ENCODE results near the gene CHID1. TPM values are rescaled to one million over a fixed set of nuclear protein-coding genes. Genes with fewer than 3 reads are reported as not detected.
A peak's percentile ranks its signal among the peaks of the same experiment; 100 is the strongest.

Gene CHID1
- total RNA-seq, 2 experiments from 2014 or later: 61.5 to 61.6 TPM

DNA sequence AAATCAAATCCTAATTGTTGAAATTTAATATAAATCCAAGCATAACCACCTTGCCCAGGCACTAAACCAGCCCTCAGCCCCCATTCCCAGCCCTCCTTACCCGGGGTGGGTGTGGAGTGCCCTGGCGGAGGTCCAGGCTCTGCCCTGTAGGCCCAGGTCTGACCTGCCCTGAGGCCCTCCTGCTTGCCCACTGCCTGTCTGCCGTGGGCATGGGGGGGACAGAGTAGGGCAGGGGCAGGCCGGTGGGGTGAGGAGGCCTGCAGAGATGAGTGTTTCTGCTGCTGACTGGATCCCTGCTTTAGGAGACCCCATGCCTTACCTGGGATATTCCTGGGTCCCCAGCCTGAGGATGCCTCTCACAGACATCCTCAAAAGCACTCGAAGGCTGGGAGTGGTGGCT is 3.6 kb upstream of the CHID1 start:
- Mint-ChIP-seq H3K4me3 (no peak overlapping the region), H3K36me3 (no peaks in the 10 kb centered on the region), H3K9me3 (no peaks in the 10 kb centered on the region), H3K4me1 (ENCODE audit: low read depth) (peaks cover 11% of the 10 kb centered on the region), H3K27ac (no peak overlapping the region), H3K27me3 (no peaks in the 10 kb centered on the region)
- no peak for DNase-seq
- CTCF ChIA-PET: no interaction called here
- POLR2A ChIA-PET: no interaction called here
- intact Hi-C loops (cut with micrococcal nuclease): no loop called here

DNA sequence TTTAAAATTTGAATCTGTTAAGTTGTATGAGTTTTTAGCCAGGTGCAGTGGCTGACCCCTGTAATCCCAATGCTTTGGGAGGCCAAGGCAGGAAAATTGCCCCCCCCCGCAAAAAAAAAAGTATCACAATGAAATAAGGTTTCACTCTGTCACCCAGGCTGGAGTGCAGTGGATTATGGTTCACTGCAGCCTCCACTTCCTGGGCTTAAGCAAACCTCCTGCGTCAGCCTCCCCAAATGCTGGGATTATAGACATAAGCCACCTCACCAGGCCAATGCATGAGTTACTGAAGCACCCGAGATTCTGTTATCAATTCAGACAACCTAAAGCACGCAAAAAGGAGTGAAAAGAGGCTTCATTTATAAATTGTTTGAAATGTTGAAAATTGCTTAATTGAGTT is 2.4 kb upstream of the CHID1 start:
- intact Hi-C loops (cut with micrococcal nuclease): no loop called here
- peaks cover 14% of the 10 kb centered on the region for H3K4me1 Mint-ChIP-seq (ENCODE audit: low read depth)
- no peak overlapping the region for H3K27ac Mint-ChIP-seq
- H3K9me3 Mint-ChIP-seq: no peaks in the 10 kb centered on the region
- peak overlapping the region; percentile 23 for H3K4me3 Mint-ChIP-seq
- no peak for DNase-seq
- ChIA-PET CTCF (interaction anchor here (2.1 kb wide), 1 partner anchor 12 kb away, joined by 16 read pairs; the partner anchor contains the start of gene AP2A2), POLR2A (no interaction called here)
- H3K27me3 Mint-ChIP-seq: no peaks in the 10 kb centered on the region
- no peaks in the 10 kb centered on the region for H3K36me3 Mint-ChIP-seq

- Mint-ChIP-seq H3K27ac (no peak overlapping the region), H3K27me3 (no peaks in the 10 kb centered on the region), H3K36me3 (no peaks in the 10 kb centered on the region), H3K4me1 (ENCODE audit: low read depth) (peaks cover 14% of the 10 kb centered on the region), H3K9me3 (no peaks in the 10 kb centered on the region), H3K4me3 (no peak overlapping the region)
- intact Hi-C loops (cut with micrococcal nuclease): no loop called here
- ChIA-PET CTCF (interaction anchor here (2.1 kb wide), 1 partner anchor 13 kb away, joined by 16 read pairs; the partner anchor contains the start of gene AP2A2), POLR2A (no interaction called here)
- DNase-seq: no peak
Measured at GRCh38 chr11:912266-912665, 1.7 kb upstream of the CHID1 start.

DNA sequence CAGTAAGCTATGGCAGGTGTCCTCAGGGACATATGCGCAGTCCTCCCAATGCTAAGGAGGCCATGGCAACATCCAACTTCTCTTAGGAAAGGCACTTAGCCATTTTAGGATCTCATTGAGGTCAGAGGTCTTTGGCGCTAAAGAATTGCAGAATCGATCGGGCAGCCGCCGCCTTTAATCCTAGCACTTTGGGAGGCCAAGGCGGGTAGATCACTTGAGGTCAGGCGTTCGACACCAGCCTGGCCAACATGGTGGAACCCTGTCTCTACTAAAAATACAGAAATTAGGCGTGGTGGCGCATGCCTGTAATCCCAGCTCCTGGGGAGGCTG is 1.2 kb upstream of the CHID1 start:
- H3K27ac Mint-ChIP-seq: peak overlapping the region; percentile 54
- H3K36me3 Mint-ChIP-seq: peaks cover 2% of the 10 kb centered on the region
- no peak for DNase-seq
- intact Hi-C loops (cut with micrococcal nuclease): loop anchor here (1.0 to 2.0 kb wide), 2 partner anchors 14 to 69 kb away; partner anchors contain the start of genes POLR2L and TSPAN4
- peak overlapping the region; percentile 79 for H3K4me3 Mint-ChIP-seq
- POLR2A ChIA-PET: interaction anchor here (1.5 kb wide), 1 partner anchor 17 kb away, joined by 4 read pairs; no protein-coding TSS in a partner anchor
- H3K4me1 Mint-ChIP-seq (ENCODE audit: low read depth): peaks cover 14% of the 10 kb centered on the region
- CTCF ChIA-PET: interaction anchor here (1.0 to 2.1 kb wide), 2 partner anchors 13 to 51 kb away, joined by 3 to 16 read pairs; partner anchors contain the start of gene AP2A2
- no peaks in the 10 kb centered on the region for H3K9me3 Mint-ChIP-seq
- no peaks in the 10 kb centered on the region for H3K27me3 Mint-ChIP-seq

GRCh38 chr11:911031-911889 is 650 bp upstream of the CHID1 start:
- peak overlapping the region; percentile 79 for H3K4me3 Mint-ChIP-seq
- no peaks in the 10 kb centered on the region for H3K9me3 Mint-ChIP-seq
- DNase-seq: peak; percentile 52
- H3K36me3 Mint-ChIP-seq: peaks cover 2% of the 10 kb centered on the region
- CTCF ChIA-PET: interaction anchor here (0.6 to 2.1 kb wide), 6 partner anchors 8 to 68 kb away, joined by 3 to 16 read pairs (median 3); partner anchors contain the start of gene AP2A2
- H3K27me3 Mint-ChIP-seq: no peaks in the 10 kb centered on the region
- peak overlapping the region; percentile 76 for H3K27ac Mint-ChIP-seq
- peaks cover 14% of the 10 kb centered on the region for H3K4me1 Mint-ChIP-seq (ENCODE audit: low read depth)
- POLR2A ChIA-PET: interaction anchor here (0.6 to 1.5 kb wide), 3 partner anchors 8 to 17 kb away, joined by 3 to 4 read pairs (median 4); partner anchors contain the start of gene AP2A2
- intact Hi-C loops (cut with micrococcal nuclease): loop anchor here (1.0 to 2.0 kb wide), 2 partner anchors 15 to 68 kb away; partner anchors contain the start of genes POLR2L and TSPAN4

DNA sequence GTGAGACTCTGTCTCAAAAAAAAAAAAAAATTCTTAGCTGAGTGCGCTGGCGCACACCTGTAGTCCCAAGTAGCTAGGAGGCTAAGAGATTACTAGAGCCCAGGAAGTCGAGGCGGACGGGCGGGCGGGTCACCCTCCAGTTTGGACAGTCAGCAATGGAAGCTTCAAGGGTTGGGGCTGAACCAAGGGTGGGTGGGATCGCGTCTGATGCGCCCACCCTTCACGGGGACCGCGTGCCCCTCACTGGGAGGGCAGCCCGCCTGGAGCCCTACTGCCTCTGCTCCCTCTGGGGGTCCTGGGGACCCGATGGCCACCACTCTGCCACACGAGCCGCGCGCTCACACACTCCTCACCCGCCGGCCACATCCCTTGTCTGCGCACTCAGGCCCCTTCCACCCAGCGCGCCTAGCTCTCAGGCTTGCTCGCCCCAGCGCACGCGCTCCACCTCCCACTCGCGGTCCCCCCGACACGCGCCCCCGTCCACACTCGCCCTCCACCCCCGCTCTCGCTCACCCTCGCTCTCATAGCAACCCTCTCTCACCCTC is 494 bp downstream of the CHID1 start:
- ChIA-PET CTCF (interaction anchor here (0.6 to 1.6 kb wide), 4 partner anchors 9 to 67 kb away, joined by 3 to 9 read pairs (median 3); partner anchors contain the start of gene AP2A2), POLR2A (interaction anchor here (1.2 to 1.5 kb wide), 2 partner anchors 9 to 19 kb away, joined by 4 read pairs; no protein-coding TSS in a partner anchor)
- Mint-ChIP-seq H3K9me3 (no peaks in the 10 kb centered on the region), H3K36me3 (peaks cover 2% of the 10 kb centered on the region), H3K4me3 (peak overlapping the region; percentile 89), H3K4me1 (ENCODE audit: low read depth) (peaks cover 14% of the 10 kb centered on the region), H3K27ac (peak overlapping the region; percentile 71), H3K27me3 (no peaks in the 10 kb centered on the region)
- intact Hi-C loops (cut with micrococcal nuclease): loop anchor here (2.0 kb wide), 1 partner anchor 67 kb away; the partner anchor contains the start of genes POLR2L and TSPAN4
- no peak for DNase-seq

- CTCF ChIA-PET: interaction anchor here (1.6 kb wide), 1 partner anchor 16 kb away, joined by 9 read pairs; the partner anchor contains the start of gene AP2A2
- POLR2A ChIA-PET: no interaction called here
- no peak overlapping the region for H3K27ac Mint-ChIP-seq
- H3K4me1 Mint-ChIP-seq (ENCODE audit: low read depth): peaks cover 14% of the 10 kb centered on the region
- DNase-seq: no peak
- intact Hi-C loops (cut with micrococcal nuclease): no loop called here
- H3K36me3 Mint-ChIP-seq: peaks cover 4% of the 10 kb centered on the region
- no peaks in the 10 kb centered on the region for H3K27me3 Mint-ChIP-seq
- peak overlapping the region; percentile 89 for H3K4me3 Mint-ChIP-seq
- H3K9me3 Mint-ChIP-seq: no peaks in the 10 kb centered on the region
Measured at GRCh38 chr11:909406-909805, 1.2 kb downstream of the CHID1 start.

- H3K27ac Mint-ChIP-seq: no peak overlapping the region
- no peaks in the 10 kb centered on the region for H3K9me3 Mint-ChIP-seq
- DNase-seq: no peak
- ChIA-PET CTCF (no interaction called here), POLR2A (no interaction called here)
- H3K36me3 Mint-ChIP-seq: peaks cover 10% of the 10 kb centered on the region
- intact Hi-C loops (cut with micrococcal nuclease): no loop called here
- H3K4me3 Mint-ChIP-seq: no peak overlapping the region
- peaks cover 14% of the 10 kb centered on the region for H3K4me1 Mint-ChIP-seq (ENCODE audit: low read depth)
- no peaks in the 10 kb centered on the region for H3K27me3 Mint-ChIP-seq
Measured at GRCh38 chr11:908273-908672, 2.3 kb downstream of the CHID1 start.

DNA sequence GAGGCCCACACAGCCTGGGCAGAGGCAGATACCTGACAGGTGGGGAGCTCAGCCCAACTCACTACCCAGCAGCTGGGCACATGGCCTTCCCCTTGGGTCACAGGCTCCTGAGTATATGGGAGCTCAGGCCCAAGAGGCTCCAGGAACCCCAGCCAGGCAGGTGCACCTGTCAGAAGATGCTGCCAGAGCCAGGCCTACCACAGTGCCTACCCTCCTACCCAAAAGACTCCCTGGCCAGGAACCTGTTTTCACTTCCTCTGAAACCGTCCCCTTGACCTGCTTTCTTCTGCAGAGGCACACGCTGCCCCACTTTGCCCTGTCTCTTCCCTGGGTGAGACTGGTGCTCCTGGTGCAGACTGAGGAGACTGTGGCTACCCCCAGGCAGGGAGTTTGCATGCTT is 2.9 kb downstream of the CHID1 start:
- H3K27ac Mint-ChIP-seq: no peak overlapping the region
- H3K9me3 Mint-ChIP-seq: no peaks in the 10 kb centered on the region
- DNase-seq: no peak
- intact Hi-C loops (cut with micrococcal nuclease): no loop called here
- peaks cover 16% of the 10 kb centered on the region for H3K36me3 Mint-ChIP-seq
- ChIA-PET CTCF (no interaction called here), POLR2A (no interaction called here)
- no peaks in the 10 kb centered on the region for H3K27me3 Mint-ChIP-seq
- H3K4me1 Mint-ChIP-seq (ENCODE audit: low read depth): peaks cover 14% of the 10 kb centered on the region
- no peak overlapping the region for H3K4me3 Mint-ChIP-seq

DNA sequence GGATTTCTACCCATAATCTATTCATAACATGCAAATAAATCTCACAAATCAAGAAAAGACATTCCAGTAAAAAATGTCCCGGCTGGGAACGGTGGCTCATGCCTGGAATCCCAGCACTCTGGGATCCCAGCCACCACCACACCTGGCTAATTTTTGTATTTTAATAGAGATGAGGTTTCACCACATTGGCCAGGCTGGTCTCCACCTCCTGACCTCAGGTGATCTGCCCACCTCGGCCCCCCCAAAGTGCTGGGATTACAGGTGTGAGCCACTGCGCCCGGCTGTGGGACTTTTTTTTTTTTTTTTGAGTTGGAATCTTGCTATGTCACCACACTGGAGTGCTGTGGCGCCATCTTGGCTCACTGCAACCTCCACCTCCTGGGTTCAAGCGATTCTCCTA is 4.7 kb downstream of the CHID1 start:
- ChIA-PET POLR2A (no interaction called here), CTCF (no interaction called here)
- Mint-ChIP-seq H3K27me3 (no peaks in the 10 kb centered on the region), H3K36me3 (peaks cover 29% of the 10 kb centered on the region), H3K4me1 (ENCODE audit: low read depth) (peaks cover 10% of the 10 kb centered on the region), H3K9me3 (no peaks in the 10 kb centered on the region), H3K27ac (no peak overlapping the region), H3K4me3 (no peak overlapping the region)
- intact Hi-C loops (cut with micrococcal nuclease): no loop called here
- no peak for DNase-seq

GRCh38 chr11:904380-904779 is 6.2 kb downstream of the CHID1 start:
- H3K27ac Mint-ChIP-seq: no peak overlapping the region
- no peaks in the 10 kb centered on the region for H3K9me3 Mint-ChIP-seq
- ChIA-PET CTCF (interaction anchor here (0.9 kb wide), 1 partner anchor 18 kb away, joined by 4 read pairs; no protein-coding TSS in a partner anchor), POLR2A (no interaction called here)
- intact Hi-C loops (cut with micrococcal nuclease): no loop called here
- no peak overlapping the region for H3K4me3 Mint-ChIP-seq
- peaks cover 30% of the 10 kb centered on the region for H3K36me3 Mint-ChIP-seq
- peaks cover 5% of the 10 kb centered on the region for H3K4me1 Mint-ChIP-seq (ENCODE audit: low read depth)
- H3K27me3 Mint-ChIP-seq: no peaks in the 10 kb centered on the region
- no peak for DNase-seq

DNA sequence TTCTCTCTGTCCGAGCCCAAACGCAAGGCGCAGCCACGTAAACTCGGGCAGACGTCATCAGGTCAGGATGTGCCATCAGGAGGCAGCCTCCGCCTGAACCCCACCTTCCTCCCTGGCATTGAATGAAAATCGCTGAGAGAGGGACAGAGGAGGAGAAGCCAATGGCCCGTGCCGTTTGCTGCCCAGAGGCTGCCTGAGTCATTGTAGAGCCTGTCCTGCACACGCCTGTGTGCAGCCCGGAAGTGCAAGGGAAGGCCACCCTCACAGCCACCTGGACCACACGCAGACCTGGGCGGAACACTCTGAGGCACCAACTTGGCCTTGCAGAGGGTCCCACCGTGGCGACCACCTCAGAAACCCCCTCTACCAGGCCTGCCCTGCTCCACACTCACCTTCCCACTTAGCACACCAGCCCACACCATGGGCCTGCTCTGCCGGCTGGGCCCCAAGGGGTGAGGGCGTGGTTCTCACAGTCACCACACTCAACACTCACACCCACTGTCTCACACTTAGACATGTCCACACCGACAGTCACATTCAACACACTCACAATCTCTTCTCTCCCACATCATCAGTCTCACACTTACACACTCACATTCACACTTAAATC is 9.1 kb downstream of the CHID1 start:
- ChIA-PET CTCF (no interaction called here), POLR2A (no interaction called here)
- no peak for DNase-seq
- Mint-ChIP-seq H3K36me3 (peaks cover 31% of the 10 kb centered on the region), H3K9me3 (no peaks in the 10 kb centered on the region), H3K27ac (no peak overlapping the region), H3K4me3 (no peak overlapping the region), H3K4me1 (ENCODE audit: low read depth) (no peaks in the 10 kb centered on the region), H3K27me3 (no peaks in the 10 kb centered on the region)
- intact Hi-C loops (cut with micrococcal nuclease): no loop called here

All from activated CD4-positive, alpha-beta memory T cell treated with anti-CD3 and anti-CD28 coated beads for 36 hours (primary cell).